ENCODE data around the gene SH2D1A.

GRCh38 chrX:124406294-124407014, 60.1 kb downstream of the SH2D1A start:
- peak; percentile 20 to 60 (median 49) for TF ChIP-seq CTCF (IDR thresholded peaks at IDR 0.05)
- no peak for TF ChIP-seq POLR2A (IDR thresholded peaks at IDR 0.05)
